Liver (tissue), 3 donors: Measurements from ENCODE around the gene NT5DC2.

Experiments used
- CTCF ChIP-seq: fragments of 150-350 bp; IDR thresholded peaks from 2 replicates; pipeline ENCODE4 v1.5.1; 2017; ENCODE audit warnings: improper control_type of control experiment, low read depth, low read length; ENCODE audit not compliant: missing input control
- FOXA1 ChIP-seq: IDR thresholded peaks from 2 replicates; pipeline ENCODE4 v1.6.1; 2016; ENCODE audit warnings: antibody characterized with exemption
- MAX ChIP-seq: IDR thresholded peaks from 2 replicates; pipeline ENCODE4 v1.6.1; 2016; ENCODE audit warnings: antibody characterized with exemption
- RAD21 ChIP-seq, 2 donors: IDR thresholded peaks; 2 replicates each; pipeline ENCODE4 v1.6.1; 2016; ENCODE audit warnings: antibody characterized with exemption in 2 of 2, mild to moderate bottlenecking in 2 of 2
- donor health status: healthy.
- donor health status: healthy.

- TF ChIP-seq CTCF (no peak), RAD21 (IDR thresholded peaks at IDR 0.05) (no peak), MAX (no peak), FOXA1 (no peak)
Measured at GRCh38 chr3:52488746-52489145, 44.9 kb downstream of the NT5DC2 start.
